HTR-8/SVneo (cell line): Measurements from ENCODE around the gene SUSD4.

Experiments
- DNase-seq: peaks from one replicate; pipeline ENCODE4 v3.0.0; 2011; ENCODE audit warnings: low spot score, mixed read lengths; ENCODE audit not compliant: insufficient read length
- FAIRE-seq: peaks from 2 replicates; lab custom pipeline; 2011; peaks lifted over from hg19 to GRCh38; lab: Jason Lieb, UNC

The SUSD4 gene

DNA sequence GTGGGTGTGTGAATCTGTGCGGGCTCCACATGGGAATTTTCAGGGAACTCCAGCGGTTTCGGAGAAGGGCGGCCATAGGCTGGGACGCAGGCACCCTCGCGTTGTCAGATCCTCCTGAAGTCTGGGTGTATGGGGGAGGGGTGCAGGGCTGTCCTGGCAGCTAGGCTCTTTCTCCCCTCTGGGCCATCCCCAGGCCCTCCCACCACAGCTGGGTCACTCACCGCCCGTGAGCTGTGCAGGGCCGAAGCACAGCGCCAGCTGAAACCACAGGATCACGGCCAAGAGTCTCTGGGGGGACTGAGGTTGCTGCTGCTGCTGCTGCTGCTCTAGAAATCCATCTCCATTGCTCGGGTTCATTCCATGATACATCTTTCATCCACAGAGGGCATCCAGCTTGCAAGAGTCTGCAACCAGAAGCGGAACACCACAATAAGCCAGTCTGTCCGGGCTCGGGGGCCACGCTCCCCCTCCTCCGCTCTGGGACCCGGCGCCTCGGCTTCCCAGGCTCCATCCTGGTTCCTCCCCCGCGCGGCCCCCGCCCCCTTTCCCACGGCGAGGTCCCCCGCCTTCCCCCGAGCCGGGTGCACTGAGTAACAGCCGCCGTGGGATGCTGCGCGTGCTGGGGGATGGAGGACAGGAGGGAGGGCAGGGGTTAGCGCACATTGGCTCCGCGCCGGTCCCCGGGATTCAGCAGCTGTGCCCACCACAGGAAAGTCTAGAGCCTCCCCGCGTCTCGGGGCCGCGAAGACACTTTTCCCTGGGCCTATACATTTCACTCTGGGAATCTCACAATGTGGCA lies 720 bp downstream of the SUSD4 start:
- peak; percentile 11 for DNase-seq
- no peak for FAIRE-seq

DNA sequence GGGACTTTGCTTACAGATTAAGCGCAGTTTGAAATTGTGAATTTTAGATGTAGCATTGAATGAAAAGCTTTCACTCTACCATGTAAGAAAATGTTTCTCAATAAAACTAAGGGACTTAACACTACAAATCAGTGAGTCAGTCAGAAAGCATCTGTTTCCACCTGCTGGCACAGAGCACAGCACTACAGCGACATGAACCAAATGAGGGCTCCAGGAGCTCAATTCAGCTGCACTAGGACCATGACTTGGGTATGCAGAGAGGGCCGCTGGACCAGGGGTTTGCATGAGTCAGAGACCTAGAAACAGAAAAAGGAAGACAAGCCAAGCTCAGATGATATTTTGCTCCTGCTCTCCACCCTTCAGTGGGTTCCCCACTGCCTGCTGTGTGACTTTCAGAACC lies 5.2 kb downstream of the SUSD4 start:
- DNase-seq, result no peak

DNA sequence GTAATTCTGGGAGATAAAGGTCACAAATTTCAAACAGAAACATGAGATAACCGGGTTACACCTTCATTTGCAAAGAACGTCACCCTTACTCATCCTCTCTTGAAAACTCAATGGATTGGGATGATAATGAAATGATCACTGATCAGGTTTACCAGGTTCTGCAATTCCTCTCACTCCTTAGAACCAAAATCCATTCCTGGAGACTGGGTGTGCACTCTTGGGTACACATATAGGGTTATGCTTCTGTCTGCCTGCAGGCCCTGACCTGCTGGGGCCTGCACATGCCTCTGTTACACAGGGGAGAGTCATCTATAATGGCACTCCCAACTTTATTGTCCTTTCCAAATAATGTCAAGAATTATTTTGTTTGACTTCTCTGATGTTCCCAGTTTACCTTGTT lies 8.3 kb downstream of the SUSD4 start:
- FAIRE-seq (no peak), DNase-seq (no peak)

More for the DNA sequence above, 5.2 kb downstream of the SUSD4 start:
- FAIRE-seq, result no peak

- DNase-seq (no peak), FAIRE-seq (no peak)
Observed at GRCh38 chr1:223353939-223354338, 10.0 kb downstream of the SUSD4 start.

DNA sequence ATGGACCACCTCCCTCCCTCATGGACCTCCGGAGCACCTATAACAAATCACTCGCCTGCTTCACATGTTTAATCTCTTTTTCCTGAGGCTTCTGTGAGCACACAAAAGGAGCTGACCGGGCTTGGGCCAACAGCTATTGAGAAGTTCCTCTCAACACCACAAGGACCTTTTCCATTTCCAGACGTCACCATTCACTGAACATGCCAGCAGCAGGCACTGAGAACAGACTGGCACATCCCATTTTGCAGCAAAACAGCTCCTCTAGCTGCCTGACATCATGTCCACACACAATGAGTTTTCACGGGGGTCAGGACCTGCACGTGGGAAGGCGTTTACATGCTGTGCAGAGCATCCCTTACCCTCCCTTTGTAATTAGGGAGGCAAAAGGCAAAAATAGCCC lies 11.0 kb downstream of the SUSD4 start:
- DNase-seq, result no peak
- no peak for FAIRE-seq

DNA sequence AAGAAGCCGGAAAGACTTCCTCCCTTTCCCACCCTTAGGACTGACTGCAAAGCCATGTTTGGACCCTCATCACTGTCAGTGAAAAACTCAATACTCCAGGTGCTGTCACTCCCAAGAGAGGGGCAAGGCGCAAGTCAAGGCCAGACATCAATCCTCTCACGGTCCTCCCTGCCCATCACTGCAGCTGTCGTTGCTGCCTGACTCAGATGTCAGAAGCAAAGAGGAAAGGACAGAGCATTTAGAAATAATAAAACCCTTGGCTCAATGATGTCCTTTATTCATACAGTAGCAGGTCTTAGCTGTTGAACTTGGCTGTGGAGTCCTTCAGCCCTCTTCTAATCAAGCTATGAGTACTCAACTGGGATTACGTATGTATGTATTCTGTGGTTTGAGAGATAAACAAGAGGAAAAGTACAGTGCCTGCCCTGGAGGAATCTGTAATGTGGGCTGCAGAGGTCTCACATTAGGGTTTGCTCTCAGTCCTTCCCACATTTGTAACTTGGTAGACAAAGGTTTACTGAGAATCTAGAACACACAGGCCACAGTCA lies 13.5 kb downstream of the SUSD4 start:
- peak; percentile 31 for FAIRE-seq
- DNase-seq, result no peak

DNA sequence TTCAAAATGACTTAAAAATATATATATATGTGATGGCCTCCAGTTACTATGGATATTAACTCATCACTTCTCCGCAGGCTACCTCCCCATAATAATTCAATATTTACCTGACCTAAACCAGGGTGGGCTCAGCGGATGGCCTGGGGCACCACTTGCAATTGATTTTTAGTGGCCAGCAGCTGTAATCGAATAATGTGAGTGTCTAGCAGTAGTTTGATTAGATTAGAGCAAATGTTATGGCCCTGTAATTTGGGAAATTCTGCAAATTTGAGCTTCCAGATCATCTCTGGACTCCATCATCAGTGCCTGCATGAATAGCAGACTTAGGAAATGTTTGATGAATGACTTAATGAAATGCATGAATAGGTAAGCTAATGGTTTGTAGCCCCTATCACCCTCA lies 14.7 kb downstream of the SUSD4 start:
- FAIRE-seq, result no peak
- no peak for DNase-seq

DNA sequence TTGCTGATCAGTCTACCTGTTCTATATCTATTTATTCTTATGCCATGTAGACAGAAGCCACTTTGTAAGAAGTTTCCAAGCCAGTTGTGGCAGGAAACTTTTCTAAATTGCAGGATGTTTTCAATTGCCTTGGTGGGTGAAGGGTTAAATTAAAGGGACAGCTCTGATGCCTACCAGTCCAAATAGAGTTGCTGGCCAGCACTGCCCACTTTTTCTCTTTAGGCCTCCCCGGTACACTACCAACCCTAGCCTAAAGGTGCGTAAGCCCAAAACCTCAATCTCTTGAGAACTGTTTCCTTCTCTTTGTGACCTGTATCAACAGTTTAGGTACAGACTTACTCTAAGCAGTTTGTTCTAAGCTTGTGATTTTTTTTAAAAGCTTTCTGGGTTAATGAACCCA lies 15.5 kb downstream of the SUSD4 start:
- no peak for DNase-seq
- no peak for FAIRE-seq

GRCh38 chr1:223347583-223347982 lies 16.4 kb downstream of the SUSD4 start:
- DNase-seq (no peak), FAIRE-seq (no peak)

- DNase-seq, result no peak
- no peak for FAIRE-seq
Observed at GRCh38 chr1:223346311-223346710, 17.7 kb downstream of the SUSD4 start.

- DNase-seq (no peak), FAIRE-seq (no peak)
Observed at GRCh38 chr1:223345720-223346119, 18.3 kb downstream of the SUSD4 start.

DNA sequence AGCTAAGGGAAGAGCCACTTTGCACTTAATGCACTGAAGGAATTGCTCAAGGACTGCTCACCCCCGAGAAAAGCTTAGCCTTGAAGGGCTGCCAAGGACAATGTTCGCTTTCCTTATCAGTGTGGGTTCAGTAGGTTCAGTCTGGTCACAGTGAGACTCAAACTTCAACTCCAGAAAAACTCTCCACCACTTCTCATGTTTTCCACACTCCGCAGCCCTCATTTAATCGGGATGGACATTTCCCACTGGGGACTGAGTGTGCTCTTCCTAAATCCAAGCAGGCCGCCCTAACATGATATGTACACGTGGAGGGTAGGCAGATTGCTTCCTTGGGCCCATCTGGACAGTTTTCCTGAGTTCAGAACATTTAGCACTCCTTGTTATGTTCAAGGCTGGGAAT lies 19.5 kb downstream of the SUSD4 start:
- no peak for FAIRE-seq
- DNase-seq, result no peak

DNA sequence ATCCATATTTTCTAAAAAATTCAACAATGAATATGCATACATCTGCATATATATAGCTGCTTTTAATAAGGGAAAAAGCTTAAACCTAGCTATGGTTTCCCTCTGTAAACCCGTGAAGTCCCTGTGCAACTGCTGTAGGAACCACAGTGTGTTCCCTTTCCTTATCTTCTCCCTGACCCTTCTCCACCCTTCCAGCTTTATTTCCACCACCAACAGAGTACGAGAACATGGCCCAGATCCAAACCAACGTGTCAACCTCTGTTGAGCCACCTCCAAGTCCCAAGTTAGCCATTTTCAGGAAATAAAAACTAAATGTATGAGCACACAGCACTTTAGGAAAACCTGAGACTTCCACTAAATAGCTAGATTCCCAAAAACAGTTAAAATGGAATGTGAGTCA lies 20.3 kb downstream of the SUSD4 start:
- no peak for FAIRE-seq
- no peak for DNase-seq

- DNase-seq (no peak), FAIRE-seq (no peak)
Observed at GRCh38 chr1:223341121-223341520, 22.9 kb downstream of the SUSD4 start.

- FAIRE-seq, result no peak
- DNase-seq, result no peak
Observed at GRCh38 chr1:223340637-223341036, 23.3 kb downstream of the SUSD4 start.

DNA sequence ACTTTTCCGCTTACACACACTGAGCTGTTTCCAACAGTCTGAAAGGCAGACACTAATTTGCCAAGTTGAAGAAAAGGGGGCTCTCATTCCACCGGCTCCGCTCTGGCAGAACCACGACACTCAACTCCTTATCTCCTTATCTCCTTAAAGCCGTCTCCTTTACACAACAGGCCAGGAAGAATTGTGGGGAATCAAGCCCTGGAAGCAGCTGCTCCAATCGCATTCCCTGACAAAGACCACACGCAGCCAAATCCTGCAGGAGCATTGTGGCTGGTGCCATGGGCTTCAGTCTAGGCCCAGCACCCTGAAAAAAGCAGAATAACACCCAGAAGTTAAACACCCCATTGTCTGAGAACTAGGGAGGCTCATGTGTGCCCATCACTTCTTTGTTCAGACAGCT lies 24.1 kb downstream of the SUSD4 start:
- DNase-seq (no peak), FAIRE-seq (no peak)

DNA sequence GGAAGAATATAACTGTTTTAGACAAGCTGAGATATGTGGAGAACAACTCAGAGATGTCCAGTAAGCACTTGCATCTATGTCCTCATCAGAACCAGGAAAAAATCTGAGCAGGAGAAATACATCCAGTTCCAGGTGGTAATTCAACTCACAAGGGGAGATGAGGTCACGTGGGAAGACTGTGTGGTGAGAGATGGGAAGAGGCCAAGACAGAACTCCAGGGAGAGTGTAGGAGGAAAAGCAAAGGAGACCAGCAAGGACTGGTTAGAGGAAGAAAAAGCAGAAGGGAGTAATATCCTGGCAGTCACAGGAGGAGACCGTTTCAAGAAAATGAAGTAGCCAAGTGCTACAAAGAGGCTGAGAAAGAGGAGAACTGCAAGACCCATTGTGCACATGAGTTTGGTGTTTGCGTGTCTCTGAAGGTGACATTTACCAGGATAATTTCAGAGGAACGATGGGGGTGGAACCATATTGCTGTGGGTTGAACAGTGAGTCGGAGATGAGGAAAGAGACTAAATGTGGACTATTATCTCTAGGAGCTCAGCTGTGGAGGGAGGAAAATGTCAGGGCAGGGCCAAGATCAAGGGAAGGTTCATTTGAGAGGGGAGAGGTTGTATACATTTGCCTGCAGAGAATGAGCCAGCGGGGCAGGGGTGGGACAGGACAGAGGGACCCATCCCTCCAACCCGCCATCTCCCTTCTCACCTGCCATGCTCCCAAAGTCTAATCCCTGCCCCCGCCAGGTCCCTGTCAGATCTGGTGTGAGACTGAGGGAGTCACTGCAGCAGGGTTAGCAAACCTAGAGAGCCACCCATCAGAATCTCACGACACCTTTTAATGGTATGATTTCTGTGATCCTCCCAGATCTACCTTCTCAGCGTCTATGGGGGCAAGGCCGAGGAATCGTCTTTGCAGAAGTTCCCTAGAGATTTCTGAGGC lies 24.9 kb downstream of the SUSD4 start:
- no peak for FAIRE-seq

GRCh38 chr1:223337174-223337869 lies 26.7 kb downstream of the SUSD4 start:
- FAIRE-seq (no peak), DNase-seq (no peak)

More for the DNA sequence above, 24.9 kb downstream of the SUSD4 start:
- DNase-seq, result no peak

GRCh38 chr1:223334156-223334555 lies 29.8 kb downstream of the SUSD4 start:
- DNase-seq, result no peak
- no peak for FAIRE-seq

DNA sequence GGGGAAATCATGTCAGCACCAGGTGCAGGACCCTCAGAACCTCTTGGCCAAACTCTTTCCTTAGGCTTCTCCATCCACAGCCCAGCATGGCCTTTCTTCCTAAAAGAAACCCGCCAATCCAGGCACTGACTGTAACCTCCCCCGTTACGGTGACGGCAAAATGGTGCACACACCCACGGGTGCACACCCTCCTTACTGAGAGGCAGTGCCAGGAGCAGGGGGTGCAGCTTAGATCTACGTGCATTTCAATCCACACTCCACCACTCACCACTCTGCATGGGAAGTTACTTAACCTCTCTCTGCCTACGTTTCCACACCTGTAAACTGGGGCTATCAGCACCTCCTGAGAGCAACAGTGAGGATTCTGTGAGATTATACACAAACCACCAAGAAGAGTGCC lies 31.0 kb downstream of the SUSD4 start:
- FAIRE-seq, result no peak

More for the DNA sequence above, 31.0 kb downstream of the SUSD4 start:
- DNase-seq, result no peak
